ENCODE measurements around the gene VGLL1.

Gene VGLL1

GRCh38 chrX:136542281-136542680, 10.3 kb downstream of the VGLL1 start:
- ChIA-PET CTCF (no interaction called here), POLR2A (no interaction called here)
- no peak for DNase-seq (ENCODE audit: extremely low spot score)
- no peak for TF ChIP-seq CTCF (IDR thresholded peaks at IDR 0.05; ENCODE audit: control extremely low read depth, extremely low read depth, low read depth, missing control alignments)

GRCh38 chrX:136546371-136546781, 14.4 kb downstream of the VGLL1 start:
- CTCF ChIA-PET: interaction anchor here (1.2 kb wide), 1 partner anchor 148 kb away, joined by 3 read pairs; no protein-coding TSS in a partner anchor
- no peak for TF ChIP-seq CTCF (IDR thresholded peaks at IDR 0.05; ENCODE audit: control extremely low read depth, extremely low read depth, low read depth, missing control alignments)
- POLR2A ChIA-PET: no interaction called here
- no peak for DNase-seq (ENCODE audit: extremely low spot score)

- TF ChIP-seq CTCF (IDR thresholded peaks at IDR 0.05; ENCODE audit: control extremely low read depth, extremely low read depth, low read depth, missing control alignments): no peak
- ChIA-PET CTCF (no interaction called here), POLR2A (no interaction called here)
- no peak for DNase-seq (ENCODE audit: extremely low spot score)
Observed at GRCh38 chrX:136549226-136549625, 17.2 kb downstream of the VGLL1 start.

- DNase-seq (ENCODE audit: extremely low spot score): no peak
- ChIA-PET CTCF (no interaction called here), POLR2A (no interaction called here)
- TF ChIP-seq CTCF (IDR thresholded peaks at IDR 0.05; ENCODE audit: control extremely low read depth, extremely low read depth, low read depth, missing control alignments): no peak
Observed at GRCh38 chrX:136551410-136551809, 19.4 kb downstream of the VGLL1 start.

GRCh38 chrX:136555694-136556093, 23.7 kb downstream of the VGLL1 start:
- no peak for DNase-seq (ENCODE audit: extremely low spot score)
- no peak for TF ChIP-seq CTCF (IDR thresholded peaks at IDR 0.05; ENCODE audit: control extremely low read depth, extremely low read depth, low read depth, missing control alignments)
- POLR2A ChIA-PET: no interaction called here
- CTCF ChIA-PET: interaction anchor here (0.7 to 1.2 kb wide), 2 partner anchors 22 kb away, joined by 3 read pairs; no protein-coding TSS in a partner anchor

- no peak for DNase-seq (ENCODE audit: extremely low spot score)
- CTCF ChIA-PET: interaction anchor here (0.7 kb wide), 1 partner anchor 125 kb away, joined by 3 read pairs; no protein-coding TSS in a partner anchor
- peak; percentile 7 for TF ChIP-seq CTCF (IDR thresholded peaks at IDR 0.05; ENCODE audit: control extremely low read depth, extremely low read depth, low read depth, missing control alignments)
Observed at GRCh38 chrX:136572030-136572429, 40.0 kb downstream of the VGLL1 start.

GRCh38 chrX:136574548-136574947, 42.5 kb downstream of the VGLL1 start:
- POLR2A ChIA-PET: no interaction called here
- CTCF ChIA-PET: interaction anchor here (1.4 to 1.6 kb wide), 2 partner anchors 10 to 120 kb away, joined by 5 to 7 read pairs; no protein-coding TSS in a partner anchor
- no peak for TF ChIP-seq CTCF (IDR thresholded peaks at IDR 0.05; ENCODE audit: control extremely low read depth, extremely low read depth, low read depth, missing control alignments)
- no peak for DNase-seq (ENCODE audit: extremely low spot score)

More at GRCh38 chrX:136572030-136572429, 40.0 kb downstream of the VGLL1 start:
- POLR2A ChIA-PET: no interaction called here

All from GM10248 (cell line).